GM12872 (cell line): Measurements from ENCODE around the gene LHX5.

Experiments
- CTCF ChIP-seq: IDR thresholded peaks from 3 replicates; pipeline ENCODE4 v1.5.1; 2011; ENCODE audit warnings: low read depth, mild to moderate bottlenecking, low read length, moderate library complexity; ENCODE audit not compliant: insufficient read depth

LHX5 gene

DNA sequence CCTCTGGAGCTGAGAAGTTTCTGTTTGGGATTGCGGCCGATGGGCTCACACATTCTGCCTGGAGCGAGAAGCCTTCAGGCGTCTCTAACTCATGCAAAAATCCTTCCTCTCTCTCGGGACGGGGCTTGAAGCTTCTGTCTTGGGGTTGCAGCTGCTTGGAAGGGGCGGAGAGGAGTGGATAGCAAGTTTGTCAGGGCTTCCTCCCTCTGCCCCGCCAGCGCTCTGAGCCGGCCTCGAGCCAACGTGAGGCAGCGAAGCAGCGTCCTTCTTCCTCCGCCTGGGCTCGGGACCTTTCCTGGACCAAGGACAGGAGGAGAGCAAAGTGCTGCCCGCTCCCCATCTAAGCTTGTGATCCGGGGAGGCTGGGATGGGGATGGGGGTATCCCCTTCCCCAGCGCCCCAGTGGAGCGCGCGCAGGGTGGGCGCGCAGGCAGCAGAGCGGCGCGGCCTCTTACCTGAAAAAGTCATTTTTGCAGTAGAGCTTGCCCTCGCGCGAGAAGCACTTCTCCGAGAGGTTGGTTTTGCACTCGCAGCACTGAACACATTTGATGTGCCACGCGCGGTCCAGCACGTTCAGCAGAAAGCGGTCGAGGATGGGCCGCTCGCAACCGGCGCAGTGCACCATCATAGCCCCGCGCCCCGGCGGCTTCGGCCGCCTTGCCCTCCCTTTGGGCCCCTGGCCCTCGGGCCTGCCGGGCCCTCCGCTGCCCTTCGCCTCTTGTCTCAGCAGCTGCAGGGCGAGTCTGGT lies 626 bp downstream of the LHX5 start:
- TF ChIP-seq CTCF = no peak

DNA sequence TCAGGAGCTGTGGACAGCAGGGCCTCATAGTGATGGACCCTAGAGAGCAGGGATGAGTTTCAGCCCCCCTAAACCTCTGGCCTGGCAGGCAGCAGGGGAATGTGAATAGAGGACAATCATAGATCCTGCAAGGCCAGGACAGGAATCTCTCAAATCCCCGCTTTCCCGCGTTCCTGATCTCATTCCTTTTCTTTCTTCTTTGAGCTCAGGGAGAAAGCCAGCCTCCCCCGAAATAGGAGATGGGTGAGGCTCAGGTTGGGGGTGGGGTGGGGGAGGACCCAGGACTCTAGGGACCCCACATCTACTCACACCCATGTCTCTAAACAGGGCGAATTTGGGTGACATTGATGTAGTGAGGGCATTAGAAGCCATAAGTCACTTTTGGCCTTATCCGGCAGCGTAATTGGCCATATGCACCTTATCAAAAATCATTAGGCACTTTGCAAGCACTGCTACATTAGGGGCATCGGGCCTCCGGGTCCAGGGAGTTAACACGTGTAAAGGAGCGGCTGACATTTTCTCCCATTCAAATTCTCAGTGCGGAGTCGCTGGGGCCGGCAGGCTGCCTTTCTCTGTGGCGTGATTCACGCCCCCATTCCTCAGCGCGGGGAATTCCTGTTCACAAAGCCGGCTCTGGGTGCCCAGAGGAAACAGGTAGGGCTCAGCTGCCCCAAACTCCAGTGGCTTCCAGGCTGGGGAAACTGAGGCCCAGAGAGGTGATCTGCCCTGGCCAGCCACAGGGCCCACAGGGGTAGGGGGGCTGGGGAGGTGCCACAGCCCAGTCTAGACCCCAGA lies 1.5 kb downstream of the LHX5 start:
- no peak for TF ChIP-seq CTCF

- TF ChIP-seq CTCF = no peak
These were observed 2.3 kb downstream of the LHX5 start for GRCh38 chr12:113469224-113469948.

GRCh38 chr12:113468365-113469223 lies 3.1 kb downstream of the LHX5 start:
- TF ChIP-seq CTCF = no peak

- no peak for TF ChIP-seq CTCF
These were observed 3.9 kb downstream of the LHX5 start for GRCh38 chr12:113467502-113468364.

DNA sequence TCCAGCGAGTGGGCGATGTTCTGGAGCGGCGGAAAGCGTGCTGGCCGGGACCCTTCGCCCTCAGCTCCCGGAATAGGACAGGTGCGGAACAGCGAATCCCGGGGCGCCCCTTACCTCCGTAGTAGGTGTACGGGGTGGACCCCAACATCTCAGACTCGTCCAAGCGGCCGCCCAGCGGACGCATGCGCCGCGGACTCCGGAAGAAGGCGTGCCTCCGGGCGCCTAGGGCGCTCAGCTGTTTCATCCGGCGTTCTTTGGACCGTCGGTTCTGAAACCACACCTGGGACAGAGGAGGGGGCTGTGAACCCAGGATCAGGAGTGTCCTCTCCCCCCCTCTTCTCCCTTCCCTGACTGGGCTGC lies 4.5 kb downstream of the LHX5 start:
- no peak for TF ChIP-seq CTCF
